HEK293 (cell line): ENCODE measurements around the gene ANTXR1.

ENCODE experiments used
- ZFP41 ChIP-seq: fragments of 450-650 bp; formaldehyde crosslinking; IDR thresholded peaks from 2 replicates; pipeline ENCODE4 v1.5.1; 2016; ENCODE audit warnings: missing biosample characterization, missing genetic modification characterization, borderline replicate concordance
- ZNF292 ChIP-seq: fragments of 450-650 bp; formaldehyde crosslinking; IDR thresholded peaks from 2 replicates; pipeline ENCODE4 v1.5.1; 2016; ENCODE audit warnings: low read depth, missing biosample characterization, missing genetic modification characterization, borderline replicate concordance
- ZNF404 ChIP-seq: fragments of 450-650 bp; formaldehyde crosslinking; IDR thresholded peaks from 2 replicates; pipeline ENCODE4 v1.5.1; 2017; ENCODE audit warnings: missing biosample characterization, missing genetic modification characterization
- TF ChIP-seq, protein P1 (sequence below): fragments of 450-650 bp; formaldehyde crosslinking; IDR thresholded peaks from 2 replicates; pipeline ENCODE4 v1.5.1; 2016; ENCODE audit warnings: missing biosample characterization, missing genetic modification characterization

DNA sequence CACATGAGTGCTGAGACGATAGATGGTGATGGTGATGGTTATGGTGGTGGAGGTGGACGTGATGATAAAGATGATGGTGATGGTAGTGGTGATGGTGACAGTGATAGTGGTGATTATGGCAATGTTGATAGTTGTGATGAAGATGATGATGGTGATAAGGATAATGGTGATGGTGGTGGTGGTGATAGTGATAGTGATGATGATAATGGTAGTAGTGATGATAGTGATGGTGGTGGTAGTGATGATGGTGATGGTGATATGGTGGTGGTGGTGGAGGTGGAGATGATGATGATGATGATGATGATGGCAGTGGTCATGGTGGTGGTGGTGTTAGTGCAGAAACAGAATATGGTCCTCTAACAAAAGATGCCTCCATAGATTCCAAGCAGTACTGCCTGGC is 10.3 kb downstream of the ANTXR1 start:
- no peak for TF ChIP-seq ZFP41 (tag by site-specific recombination)
- TF ChIP-seq ZNF404 (tag by site-specific recombination) = no peak
- TF ChIP-seq ZNF292 = no peak
- TF ChIP-seq, protein P1, sequence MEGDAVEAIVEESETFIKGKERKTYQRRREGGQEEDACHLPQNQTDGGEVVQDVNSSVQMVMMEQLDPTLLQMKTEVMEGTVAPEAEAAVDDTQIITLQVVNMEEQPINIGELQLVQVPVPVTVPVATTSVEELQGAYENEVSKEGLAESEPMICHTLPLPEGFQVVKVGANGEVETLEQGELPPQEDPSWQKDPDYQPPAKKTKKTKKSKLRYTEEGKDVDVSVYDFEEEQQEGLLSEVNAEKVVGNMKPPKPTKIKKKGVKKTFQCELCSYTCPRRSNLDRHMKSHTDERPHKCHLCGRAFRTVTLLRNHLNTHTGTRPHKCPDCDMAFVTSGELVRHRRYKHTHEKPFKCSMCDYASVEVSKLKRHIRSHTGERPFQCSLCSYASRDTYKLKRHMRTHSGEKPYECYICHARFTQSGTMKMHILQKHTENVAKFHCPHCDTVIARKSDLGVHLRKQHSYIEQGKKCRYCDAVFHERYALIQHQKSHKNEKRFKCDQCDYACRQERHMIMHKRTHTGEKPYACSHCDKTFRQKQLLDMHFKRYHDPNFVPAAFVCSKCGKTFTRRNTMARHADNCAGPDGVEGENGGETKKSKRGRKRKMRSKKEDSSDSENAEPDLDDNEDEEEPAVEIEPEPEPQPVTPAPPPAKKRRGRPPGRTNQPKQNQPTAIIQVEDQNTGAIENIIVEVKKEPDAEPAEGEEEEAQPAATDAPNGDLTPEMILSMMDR (tag by site-specific recombination) = no peak
